GM12872 (cell line): ENCODE results near the gene ST3GAL4.

Source experiments
- CTCF ChIP-seq: IDR thresholded peaks from 3 replicates; pipeline ENCODE4 v1.5.1; 2011; ENCODE audit warnings: low read depth, mild to moderate bottlenecking, low read length, moderate library complexity; ENCODE audit not compliant: insufficient read depth

The ST3GAL4 gene

DNA sequence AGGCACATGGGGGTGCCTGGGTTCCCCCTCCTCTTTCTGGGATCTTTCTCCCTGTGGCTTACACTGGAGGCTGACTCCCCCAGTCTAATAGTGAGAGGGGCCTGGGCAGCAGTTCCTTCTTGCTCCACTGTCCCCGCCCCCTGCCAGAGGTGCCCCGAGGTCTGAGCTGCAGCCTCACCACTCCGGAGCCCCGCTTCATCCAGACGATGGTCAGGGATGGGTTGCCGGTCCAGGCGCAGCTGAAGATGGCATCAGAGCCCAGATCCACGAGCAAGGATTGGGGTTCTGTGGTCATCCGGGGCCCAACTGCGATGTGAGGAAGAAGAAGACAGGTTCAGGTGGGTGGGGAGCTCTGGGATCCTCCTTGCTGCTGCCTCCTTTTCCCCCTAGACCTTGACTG is 91.1 kb downstream of the ST3GAL4 start:
- no peak for TF ChIP-seq CTCF

- TF ChIP-seq CTCF, result no peak
These were observed 94.7 kb downstream of the ST3GAL4 start for GRCh38 chr11:126450198-126450597.

GRCh38 chr11:126450806-126451205 is 95.3 kb downstream of the ST3GAL4 start:
- TF ChIP-seq CTCF, result no peak

- TF ChIP-seq CTCF, result no peak
These were observed 95.8 kb downstream of the ST3GAL4 start for GRCh38 chr11:126451211-126451802.

- TF ChIP-seq CTCF, result no peak
These were observed 97.0 kb downstream of the ST3GAL4 start for GRCh38 chr11:126452241-126453101.

GRCh38 chr11:126456089-126456488 is 100.6 kb downstream of the ST3GAL4 start:
- TF ChIP-seq CTCF, result no peak

GRCh38 chr11:126456783-126457542 is 101.5 kb downstream of the ST3GAL4 start:
- TF ChIP-seq CTCF, result no peak
